Duodenal mucosa (tissue), 2 donors: ENCODE measurements around the gene TP53TG5.

Experiments
- H3K27ac ChIP-seq: one replicate; pipeline ENCODE4 v1.7.0; 2013; ENCODE audit warnings: low read depth, low read length
- H3K27me3 ChIP-seq, 2 donors: one replicate each; pipeline ENCODE4 v1.7.0; 2013; ENCODE audit warnings: low read length in 2 of 2, control low read depth in 1 of 2; ENCODE audit not compliant: insufficient read depth in 2 of 2, control insufficient read depth in 1 of 2
- H3K36me3 ChIP-seq, 2 donors: one replicate each; pipeline ENCODE4 v1.7.0; 2013; ENCODE audit warnings: low read length in 2 of 2, control low read depth in 1 of 2; ENCODE audit not compliant: insufficient read depth in 2 of 2, control insufficient read depth in 1 of 2
- H3K4me1 ChIP-seq, 2 donors: one replicate each; pipeline ENCODE4 v1.7.0; 2013; ENCODE audit warnings: low read length in 2 of 2, control low read depth in 1 of 2; ENCODE audit not compliant: insufficient read depth in 2 of 2, control insufficient read depth in 1 of 2
- H3K4me3 ChIP-seq, 2 donors: one replicate each; pipeline ENCODE4 v1.7.0; 2013; ENCODE audit warnings: low read length in 2 of 2, low read depth in 1 of 2
- H3K9ac ChIP-seq, 2 donors: one replicate each; pipeline ENCODE4 v1.7.0; 2013; ENCODE audit warnings: low read length in 2 of 2, low read depth in 1 of 2
- H3K9me3 ChIP-seq, 2 donors: one replicate each; pipeline ENCODE4 v1.7.0; 2013; ENCODE audit warnings: low read length in 2 of 2, control low read depth in 1 of 2; ENCODE audit not compliant: control insufficient read depth in 1 of 2

TP53TG5 gene

GRCh38 chr20:45346851-45347250 lies 31.3 kb downstream of the TP53TG5 start:
- Histone ChIP-seq H3K27ac (peak overlapping the region; percentile 91), H3K9ac (peak overlapping the region; percentile 90 to 96), H3K4me3 (peak overlapping the region; percentile 70 to 92), H3K9me3 (no peaks in the 10 kb centered on the region), H3K4me1 (peaks cover 45 to 52% of the 10 kb centered on the region in 2 donors), H3K36me3 (no peaks in the 10 kb centered on the region), H3K27me3 (no peaks in the 10 kb centered on the region)

DNA sequence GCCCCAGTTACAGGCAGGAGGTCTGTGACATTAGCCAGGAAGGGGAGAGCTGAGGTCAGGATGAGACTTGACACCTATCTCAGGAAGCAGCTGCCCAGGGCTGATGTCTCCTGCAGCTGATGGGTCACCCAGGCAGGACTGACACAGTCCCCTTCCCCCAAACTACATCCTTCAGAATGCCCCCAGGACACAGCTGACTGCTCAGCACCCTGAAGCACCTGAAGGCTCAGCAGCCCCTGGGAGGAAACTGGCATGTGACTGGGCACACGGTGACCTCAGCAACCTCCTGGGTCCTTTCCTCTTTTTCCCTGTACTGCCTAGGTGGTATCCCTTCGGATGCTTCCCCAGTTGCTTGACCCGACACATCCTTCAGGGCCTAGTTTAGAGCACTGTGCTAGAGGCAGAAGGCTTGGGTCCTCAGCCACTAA lies 31.8 kb downstream of the TP53TG5 start:
- peak overlapping the region; percentile 70 to 92 for H3K4me3 ChIP-seq
- no peaks in the 10 kb centered on the region for H3K9me3 ChIP-seq
- peak overlapping the region; percentile 91 for H3K27ac ChIP-seq
- peaks cover 50 to 58% of the 10 kb centered on the region in 2 donors for H3K4me1 ChIP-seq
- H3K36me3 ChIP-seq = no peaks in the 10 kb centered on the region
- H3K27me3 ChIP-seq = no peaks in the 10 kb centered on the region
- peak overlapping the region; percentile 90 to 96 for H3K9ac ChIP-seq

DNA sequence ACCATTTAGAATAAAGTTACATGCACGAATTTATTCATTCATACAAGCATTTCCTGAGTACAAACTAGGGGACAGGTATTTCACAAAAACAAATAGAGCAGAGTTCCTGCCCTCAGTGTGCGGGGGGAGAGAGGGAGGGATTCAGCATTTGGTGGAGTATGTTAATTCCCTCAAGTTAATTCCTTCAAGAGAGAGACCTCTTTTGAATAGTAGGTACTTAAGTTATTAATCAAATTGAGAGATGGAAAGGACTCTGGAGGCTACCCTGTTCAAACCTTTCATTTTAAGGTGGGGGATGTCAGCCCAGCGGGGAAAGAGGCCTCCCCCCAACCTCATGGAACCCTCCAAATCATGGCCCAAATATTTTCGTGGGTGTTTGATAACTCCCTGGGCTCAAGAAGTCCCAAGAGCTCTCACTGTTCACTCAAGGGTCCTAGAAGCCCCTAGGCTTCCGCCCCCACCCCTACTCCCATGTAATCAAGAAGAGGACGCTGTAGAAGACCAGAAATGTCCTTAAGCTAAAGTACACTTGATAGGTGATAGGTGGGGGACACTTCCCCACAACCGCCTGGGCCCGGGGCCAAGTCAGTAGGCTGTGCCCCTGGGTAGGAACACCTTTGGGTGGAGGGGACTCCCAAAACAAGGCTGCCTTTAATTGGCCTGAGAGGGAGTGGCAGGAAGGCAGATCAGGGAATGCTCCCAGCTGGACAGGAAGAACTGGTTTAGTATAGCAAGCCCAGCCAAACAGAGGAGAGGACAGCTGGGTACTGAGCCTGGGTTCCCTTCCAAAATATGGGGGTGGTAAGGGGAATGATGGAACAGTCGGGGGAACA lies 32.8 kb downstream of the TP53TG5 start:
- Histone ChIP-seq H3K9ac (peak overlapping the region; percentile 90 to 96), H3K36me3 (no peaks in the 10 kb centered on the region), H3K27me3 (no peaks in the 10 kb centered on the region), H3K4me1 (peaks cover 60 to 67% of the 10 kb centered on the region in 2 donors), H3K9me3 (no peaks in the 10 kb centered on the region), H3K4me3 (peak overlapping the region; percentile 70 to 92), H3K27ac (peak overlapping the region; percentile 91)

DNA sequence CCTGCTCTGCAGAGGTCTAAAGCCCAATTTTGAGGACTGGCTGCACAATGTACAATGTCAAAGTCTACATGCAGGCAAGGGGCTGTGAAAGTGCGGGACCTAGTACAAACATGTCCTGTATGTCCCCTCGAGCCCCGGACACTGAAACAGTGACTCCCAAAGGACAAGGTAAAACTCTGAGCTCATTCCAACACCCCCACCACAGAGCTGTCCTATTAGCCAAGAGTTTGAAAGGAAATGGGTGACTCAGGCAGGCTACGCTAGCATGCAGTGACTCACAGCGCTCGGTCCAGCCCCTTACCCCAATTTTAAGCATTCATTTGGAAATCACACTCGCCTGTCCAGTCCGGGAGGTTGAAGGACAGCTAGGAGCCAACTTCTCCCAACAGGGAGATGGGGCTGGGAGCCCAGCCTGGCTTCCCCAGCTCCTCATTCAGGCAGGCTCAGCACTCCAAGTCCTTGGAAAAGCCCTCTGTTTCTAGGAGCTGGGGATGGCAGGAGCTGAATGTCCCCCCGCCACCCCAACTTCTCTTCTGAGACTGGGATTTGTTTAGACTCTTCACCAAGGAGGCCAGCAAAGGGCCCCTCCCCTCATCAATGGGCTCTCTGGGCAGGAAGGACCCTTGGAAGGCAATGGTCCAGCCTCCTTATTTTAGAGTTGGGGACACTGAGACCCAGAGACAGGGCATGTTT lies 33.8 kb downstream of the TP53TG5 start:
- Histone ChIP-seq H3K9me3 (no peaks in the 10 kb centered on the region), H3K27ac (peak overlapping the region; percentile 91), H3K4me3 (peak overlapping the region; percentile 70 to 92), H3K27me3 (no peaks in the 10 kb centered on the region), H3K36me3 (no peaks in the 10 kb centered on the region), H3K9ac (peak overlapping the region; percentile 90 to 96), H3K4me1 (peaks cover 70 to 77% of the 10 kb centered on the region in 2 donors)

GRCh38 chr20:45343532-45344167 lies 34.5 kb downstream of the TP53TG5 start:
- Histone ChIP-seq H3K9ac (peak overlapping the region; percentile 90 to 96), H3K9me3 (no peaks in the 10 kb centered on the region), H3K4me1 (peaks cover 77 to 84% of the 10 kb centered on the region in 2 donors), H3K4me3 (peak overlapping the region; percentile 70 to 92), H3K27ac (peak overlapping the region; percentile 91), H3K36me3 (no peaks in the 10 kb centered on the region), H3K27me3 (no peaks in the 10 kb centered on the region)

GRCh38 chr20:45342855-45343531 lies 35.1 kb downstream of the TP53TG5 start:
- Histone ChIP-seq H3K9ac (peak overlapping the region; percentile 90 to 96), H3K27me3 (no peaks in the 10 kb centered on the region), H3K9me3 (no peaks in the 10 kb centered on the region), H3K4me3 (peak overlapping the region; percentile 45 to 92), H3K36me3 (no peaks in the 10 kb centered on the region), H3K27ac (peak overlapping the region; percentile 91), H3K4me1 (peaks cover 83 to 91% of the 10 kb centered on the region in 2 donors)

DNA sequence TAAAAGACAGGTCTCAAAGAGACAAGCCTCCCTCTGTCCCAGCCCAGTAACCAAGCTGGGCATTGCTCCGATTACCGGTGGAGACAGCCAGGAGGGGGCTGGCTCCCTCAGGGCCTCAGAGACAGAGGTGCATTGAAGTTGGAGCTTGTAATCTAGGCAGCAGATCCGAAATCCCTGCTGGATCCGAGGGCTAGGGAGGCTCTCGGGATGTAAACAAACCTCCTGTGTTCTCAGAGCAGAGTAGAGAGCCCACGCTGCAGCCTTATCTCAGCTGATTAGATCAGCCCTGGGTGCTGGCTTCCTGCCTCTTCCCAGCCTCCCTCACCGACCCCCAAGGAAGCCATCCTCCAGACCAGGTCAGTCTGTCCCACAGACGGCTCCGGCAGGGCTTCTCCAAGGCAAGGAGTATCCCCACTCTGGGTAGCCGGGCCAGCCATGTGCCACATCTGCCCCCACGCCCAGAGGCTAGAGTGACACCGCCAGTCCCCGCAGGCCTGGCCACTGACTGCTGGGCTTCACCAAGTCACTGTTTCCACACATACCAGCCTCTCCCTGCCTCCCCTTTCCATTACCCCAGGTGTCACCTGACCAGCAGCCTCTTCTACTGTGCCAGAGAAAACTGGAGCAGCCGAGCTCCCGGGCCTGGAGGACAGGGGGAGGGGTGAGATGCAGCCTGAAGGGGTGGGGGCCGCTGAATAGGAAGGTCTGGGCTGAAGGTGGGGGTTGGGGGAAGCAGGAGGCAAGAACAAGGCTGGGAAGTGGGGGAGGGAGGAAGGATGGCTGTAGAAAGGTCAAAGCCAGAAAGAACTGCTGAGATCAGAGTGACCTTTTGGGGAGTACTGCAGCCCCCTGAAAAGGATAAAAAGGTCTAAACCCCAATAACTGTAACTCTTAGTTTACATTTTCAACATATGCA lies 35.9 kb downstream of the TP53TG5 start:
- Histone ChIP-seq H3K27ac (peak overlapping the region; percentile 91), H3K4me3 (peak overlapping the region; percentile 45 to 92), H3K9me3 (no peaks in the 10 kb centered on the region), H3K27me3 (no peaks in the 10 kb centered on the region), H3K9ac (peak overlapping the region; percentile 16 to 96), H3K4me1 (peaks cover 91 to 95% of the 10 kb centered on the region in 2 donors), H3K36me3 (no peaks in the 10 kb centered on the region)

GRCh38 chr20:45341579-45341938 lies 36.6 kb downstream of the TP53TG5 start:
- Histone ChIP-seq H3K9ac (peak overlapping the region; percentile 16 to 96), H3K27me3 (no peaks in the 10 kb centered on the region), H3K4me3 (peak overlapping the region; percentile 4 to 92), H3K36me3 (no peaks in the 10 kb centered on the region), H3K9me3 (no peaks in the 10 kb centered on the region), H3K4me1 (peaks cover 95 to 97% of the 10 kb centered on the region in 2 donors), H3K27ac (peak overlapping the region; percentile 91)

GRCh38 chr20:45340951-45341350 lies 37.2 kb downstream of the TP53TG5 start:
- peak overlapping the region; percentile 15 to 96 for H3K9ac ChIP-seq
- H3K4me1 ChIP-seq = peaks cover 94 to 96% of the 10 kb centered on the region in 2 donors
- peaks cover 0 to under 1% of the 10 kb centered on the region in 2 donors for H3K36me3 ChIP-seq

More at GRCh38 chr20:45340951-45341350, 37.2 kb downstream of the TP53TG5 start:
- no peaks in the 10 kb centered on the region for H3K9me3 ChIP-seq
- H3K27me3 ChIP-seq = no peaks in the 10 kb centered on the region
- H3K27ac ChIP-seq = peak overlapping the region; percentile 33
- H3K4me3 ChIP-seq = peak overlapping the region; percentile 3 to 17
